Stimulated activated CD8-positive, alpha-beta memory T cell treated with anti-CD3 and anti-CD28 coated beads, Interleukin-12 subunit alpha, Interleukin-12 subunit beta, amount 100 ng/mL, for 4 hours (primary cell): ENCODE results near the gene MFAP3L.
"Not testable (repeated sequence)": the region's sequence is repeated elsewhere in the genome, so short reads cannot be mapped to it uniquely, and the experiment has no call there.

Experiments used
- DNase-seq: peaks from one replicate; pipeline ENCODE4 v3.0.0-alpha.2; 2020; ENCODE audit warnings: low read depth

Gene MFAP3L

DNA sequence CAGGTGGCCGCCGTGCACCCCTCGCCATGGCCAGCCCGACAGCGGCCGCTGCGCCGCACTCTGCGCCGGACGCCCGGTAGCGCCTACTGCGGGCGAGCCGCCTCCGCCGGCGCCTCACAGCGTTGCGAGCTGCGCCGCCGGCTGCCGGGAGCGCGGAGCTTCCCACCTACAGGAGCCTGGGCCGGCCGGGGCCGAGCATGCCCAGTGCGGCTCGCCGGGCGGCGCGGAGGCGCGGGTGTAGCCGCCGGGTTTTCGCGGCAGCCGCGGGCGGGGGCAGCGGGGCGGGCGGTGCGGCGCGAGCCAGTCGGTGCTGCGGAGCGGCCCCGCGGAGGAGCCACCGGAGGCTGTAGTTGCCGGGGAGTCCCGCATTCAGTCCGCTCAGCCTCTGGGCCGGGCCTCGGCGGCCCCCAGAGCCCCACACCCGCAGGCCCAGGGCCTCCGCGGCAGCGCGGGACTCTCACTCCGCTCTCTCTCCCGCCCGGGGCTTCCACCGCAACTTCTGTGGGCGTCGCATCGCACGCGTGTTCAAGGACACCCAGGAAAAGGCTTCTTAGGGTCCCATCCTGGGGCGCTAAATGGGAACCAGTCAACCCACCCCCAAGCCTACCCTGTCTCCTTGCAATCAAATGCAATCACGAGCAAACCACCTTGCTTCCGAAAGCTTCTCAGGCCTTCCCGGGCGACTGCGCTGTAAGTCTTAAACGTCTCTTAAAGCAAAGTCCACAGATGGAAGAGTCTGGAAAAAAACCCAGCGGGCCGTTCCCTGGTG, at the start of gene MFAP3L:
Gene MFAP3L (minus strand): TSS at position 143 of the 769 bp plus-strand sequence. CDS start 20,518 bp downstream, outside the sequence.
- DNase-seq, result peak; percentile 77

DNA sequence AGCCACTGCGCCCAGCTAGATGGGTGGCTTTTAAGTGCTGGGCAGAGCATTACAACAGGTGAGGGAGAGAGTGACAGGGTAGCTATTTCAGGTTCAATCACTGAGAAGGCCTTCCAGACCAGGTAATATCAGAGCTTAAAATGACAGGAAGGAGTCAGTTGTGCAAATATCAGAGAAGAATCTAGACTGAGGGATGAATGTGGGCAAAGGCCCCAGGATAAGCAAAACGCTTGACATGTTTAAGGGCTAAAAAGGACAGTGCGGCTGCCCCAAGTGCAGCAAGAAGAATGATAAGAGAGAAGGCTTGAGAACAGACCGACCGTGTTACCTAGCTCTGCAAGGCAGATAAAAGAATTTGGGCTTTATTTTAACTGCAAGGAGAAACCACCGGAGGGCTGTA, 45.0 kb upstream of the MFAP3L start:
- DNase-seq, result no peak

DNA sequence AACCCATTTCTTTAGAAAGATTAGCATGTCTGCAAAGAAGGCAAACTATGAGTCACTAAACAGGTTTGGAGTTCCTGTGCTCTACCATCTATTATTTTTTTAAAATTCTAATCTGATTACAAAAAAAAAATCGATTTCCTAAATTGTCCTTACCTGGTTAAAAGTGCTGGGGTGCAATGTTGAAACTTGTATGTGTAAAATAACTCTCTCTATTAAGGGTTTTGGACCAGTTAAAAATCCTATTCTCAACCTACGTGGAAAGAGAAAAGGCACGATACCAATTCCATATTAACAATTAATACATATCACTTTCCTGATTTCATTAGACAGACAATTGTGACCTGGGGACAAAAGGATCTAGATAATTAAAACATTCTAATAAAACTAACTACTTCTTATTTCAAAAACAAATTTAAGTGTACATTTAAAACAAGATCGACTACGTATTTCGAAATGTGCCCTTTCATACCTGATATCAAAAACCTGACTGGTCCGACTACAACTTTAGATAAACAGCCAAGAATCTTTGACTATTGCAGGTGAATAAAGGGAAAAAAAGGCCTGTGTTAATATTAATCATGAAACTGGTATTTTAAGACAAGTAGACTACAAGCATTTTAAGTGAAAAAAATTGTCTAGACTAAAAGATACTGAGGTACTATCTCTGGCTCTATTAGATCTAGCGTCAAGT, 42.4 kb upstream of the MFAP3L start:
- DNase-seq, result no peak

DNA sequence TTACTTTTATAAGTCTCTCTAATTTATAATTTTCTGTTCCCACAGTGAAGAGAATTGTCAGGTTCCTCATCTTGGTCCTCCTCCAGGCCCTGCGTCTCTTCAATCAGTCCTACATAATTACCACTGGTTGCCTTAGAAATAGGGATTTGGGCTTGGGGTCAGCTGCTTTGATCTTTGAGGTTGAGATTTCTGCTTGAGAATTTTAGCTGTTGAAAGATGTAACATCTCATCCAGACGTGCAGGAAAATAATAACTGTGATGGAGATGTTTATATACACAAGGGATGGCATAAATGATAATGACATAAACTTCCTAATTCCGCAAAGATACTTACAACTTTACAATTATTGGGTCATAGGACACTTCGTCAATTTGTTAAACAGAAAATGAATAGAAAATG, 33.2 kb upstream of the MFAP3L start:
- DNase-seq, result no peak

DNA sequence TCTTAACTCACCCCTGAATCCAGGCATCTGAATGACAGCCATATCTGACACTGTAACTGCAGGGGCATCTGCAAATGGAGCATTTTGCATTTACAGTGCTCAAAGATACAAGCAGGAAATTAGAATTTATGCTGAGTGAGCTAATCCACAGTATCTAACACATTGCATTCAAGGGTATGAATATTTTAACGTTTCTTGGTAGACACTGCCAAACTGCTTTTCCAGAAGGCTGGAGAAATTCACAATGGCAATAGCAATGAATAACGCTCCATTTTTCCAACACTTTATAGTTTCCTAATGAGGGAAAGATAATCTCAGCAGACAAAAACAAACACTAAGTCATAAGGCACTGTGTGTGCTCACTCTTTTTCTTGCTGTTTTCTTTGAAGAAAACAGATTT, 32.6 kb upstream of the MFAP3L start:
- no peak for DNase-seq

DNA sequence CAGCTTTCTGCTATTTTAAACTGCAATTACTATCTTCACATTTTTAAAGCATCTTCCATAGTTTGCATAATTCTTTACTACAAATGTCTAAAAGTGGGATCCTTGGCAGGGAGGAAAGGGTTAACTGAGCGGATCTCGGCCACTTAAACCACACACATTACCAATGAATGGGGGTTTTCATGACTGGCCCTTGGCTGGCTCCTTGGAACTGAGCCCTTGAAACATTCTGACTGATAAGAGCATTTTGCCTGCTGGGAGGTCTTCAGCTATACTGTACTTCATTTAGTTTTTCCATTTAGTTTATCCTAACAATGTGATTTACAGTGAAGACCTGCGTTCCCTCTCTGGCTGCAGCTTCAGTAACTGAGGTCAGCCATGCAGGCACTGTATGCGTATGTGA, 31.7 kb upstream of the MFAP3L start:
- no peak for DNase-seq

DNA sequence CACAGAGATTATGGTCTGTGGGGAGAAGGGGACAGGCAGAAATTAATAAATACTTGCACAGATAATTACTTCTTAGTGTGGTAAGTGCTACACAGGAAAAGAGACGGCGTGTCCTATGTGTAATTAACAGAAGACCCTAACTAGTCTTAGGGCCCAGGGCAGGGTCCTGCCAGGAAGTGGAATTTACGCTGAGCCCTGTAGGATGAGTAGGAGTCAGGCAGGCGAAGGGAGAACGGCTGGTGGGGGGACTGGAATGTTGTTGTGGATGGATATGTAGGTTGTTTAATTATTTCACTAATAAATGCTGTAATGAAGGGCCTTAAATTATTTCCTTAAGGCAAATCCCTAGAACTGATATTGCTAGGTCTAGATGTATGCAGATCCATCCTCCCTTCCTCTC, 26.7 kb upstream of the MFAP3L start:
- DNase-seq, result no peak

DNA sequence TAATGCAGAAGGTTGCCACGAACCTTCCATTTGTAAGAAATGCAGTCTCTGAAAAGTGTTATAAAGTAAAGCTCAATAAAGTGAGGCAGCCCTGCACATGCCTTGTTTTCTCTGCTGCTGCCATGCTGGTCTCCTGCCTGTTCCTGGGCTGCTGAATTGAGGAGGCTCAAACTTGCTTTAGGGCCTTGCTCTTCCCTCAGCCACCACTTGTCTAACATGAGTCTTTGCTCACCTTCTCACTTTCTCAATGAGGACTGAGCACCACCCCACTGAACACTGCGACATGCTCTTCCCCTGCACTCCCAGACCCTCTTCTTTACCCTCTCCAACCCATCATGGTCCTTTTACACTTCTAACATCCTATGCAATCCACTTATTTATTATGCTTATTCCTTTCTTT, 25.2 kb upstream of the MFAP3L start:
- no peak for DNase-seq

DNA sequence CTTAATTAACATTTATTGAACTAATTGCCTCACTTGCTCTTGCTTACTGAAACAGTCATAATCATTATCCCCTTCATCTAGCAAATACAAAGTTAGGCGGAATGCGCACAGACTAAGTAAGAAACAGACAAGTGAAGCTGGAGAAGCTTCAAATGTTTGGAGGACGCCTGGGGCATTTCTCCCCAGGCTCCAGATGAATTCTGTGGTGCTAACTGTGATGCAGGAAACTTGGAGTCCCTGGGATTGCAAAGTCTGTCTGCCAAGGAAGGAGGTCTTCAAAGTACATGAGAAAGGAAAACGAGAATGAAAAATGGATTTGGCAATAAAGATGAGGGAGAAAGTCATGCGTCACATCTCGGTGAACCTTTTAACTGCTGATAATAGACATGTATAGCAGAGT, 23.6 kb upstream of the MFAP3L start:
- no peak for DNase-seq

DNA sequence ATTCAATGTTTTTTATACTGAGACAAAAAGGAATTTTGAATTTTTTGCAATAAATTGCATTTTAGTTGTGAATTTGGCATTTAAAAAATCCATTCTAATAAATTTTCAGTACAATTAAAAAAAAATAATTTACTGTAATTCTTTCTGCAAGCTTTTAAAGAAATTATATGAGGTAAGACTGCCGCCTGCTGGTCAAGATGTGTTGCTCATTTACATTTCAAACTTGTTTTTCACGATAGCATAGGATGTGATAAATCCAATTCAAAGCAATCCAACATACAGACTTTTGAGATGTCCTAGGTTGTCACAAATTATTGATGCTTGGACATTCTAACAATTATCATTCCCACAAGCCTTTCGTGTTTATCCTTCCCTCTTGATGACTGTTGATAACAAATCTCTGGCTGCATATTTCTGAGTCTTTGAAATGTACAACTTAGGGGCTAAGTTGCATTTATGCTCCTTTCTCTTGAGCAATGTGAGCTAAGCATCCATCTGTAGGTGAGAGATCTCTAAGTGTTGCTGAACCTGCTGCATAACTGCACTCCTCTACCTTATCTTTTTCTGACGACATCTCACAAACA, 21.7 kb upstream of the MFAP3L start:
- DNase-seq, result no peak

DNA sequence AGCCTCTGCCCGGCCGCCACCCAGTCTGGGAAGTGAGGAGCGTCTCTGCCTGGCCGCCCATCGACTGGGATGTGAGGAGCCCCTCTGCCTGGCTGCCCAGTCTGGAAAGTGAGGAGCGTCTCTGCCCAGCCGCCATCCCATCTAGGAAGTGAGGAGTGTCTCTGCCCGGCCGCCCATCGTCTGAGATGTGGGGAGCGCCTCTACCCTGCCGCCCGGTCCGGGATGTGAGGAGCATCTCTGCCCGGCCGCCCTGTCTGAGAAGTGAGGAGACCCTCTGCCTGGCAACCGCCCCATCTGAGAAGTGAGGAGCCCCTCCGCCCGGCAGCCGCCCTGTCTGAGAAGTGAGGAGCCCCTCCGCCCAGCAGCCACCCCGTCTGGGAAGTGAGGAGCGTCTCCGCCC, 20.0 kb upstream of the MFAP3L start:
- not testable (repeated sequence) for DNase-seq

DNA sequence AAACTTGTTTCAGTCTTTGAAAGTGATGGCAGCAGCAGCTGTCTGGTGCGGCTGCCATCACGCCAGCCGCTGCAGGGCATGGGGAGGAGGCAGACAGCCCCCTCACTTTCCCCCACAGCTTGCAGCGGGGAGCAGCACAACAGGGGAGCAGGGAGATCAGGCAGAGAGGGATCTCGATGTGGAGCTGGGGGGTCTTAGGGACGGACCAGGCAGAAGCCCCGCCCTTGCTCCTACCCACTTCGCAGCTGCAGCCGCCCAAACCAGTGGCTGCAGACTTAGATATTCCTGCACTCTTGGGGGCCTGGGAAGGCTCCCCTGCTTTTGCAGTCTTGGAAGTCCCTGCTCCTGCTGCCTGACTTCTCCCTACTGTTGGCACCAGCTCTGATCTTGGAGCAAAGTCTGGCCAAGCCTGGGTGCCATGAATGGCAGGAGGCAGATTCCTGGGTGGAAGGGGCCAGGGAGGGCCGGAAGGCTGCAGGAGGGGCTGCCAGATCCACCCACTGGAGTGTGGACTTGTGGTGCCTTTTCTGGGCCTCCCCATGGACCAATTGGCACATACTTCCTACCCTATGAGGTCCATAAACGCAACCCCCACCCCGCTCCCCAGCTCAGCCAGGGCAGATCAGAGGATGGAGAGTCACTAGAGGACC, 14.0 kb upstream of the MFAP3L start:
- DNase-seq, result no peak

DNA sequence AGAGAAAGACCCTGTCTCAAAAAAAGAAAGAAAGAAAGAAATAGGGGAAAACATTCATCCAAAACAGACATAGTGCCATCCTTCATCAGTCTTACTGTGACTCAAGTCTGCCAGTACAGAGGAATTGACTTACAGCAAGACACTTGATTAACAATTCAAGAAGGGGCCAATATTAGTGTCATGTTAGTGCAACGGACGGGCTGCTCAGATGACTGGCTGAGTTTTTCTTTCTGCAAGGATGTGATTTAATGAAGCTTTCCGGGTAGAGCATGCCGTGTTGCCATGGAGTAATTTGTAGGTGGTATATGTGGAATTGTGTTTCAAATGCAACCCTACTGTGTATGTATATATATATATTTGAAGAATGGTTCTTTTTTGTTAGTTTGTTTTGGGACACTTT, 12.6 kb upstream of the MFAP3L start:
- no peak for DNase-seq

DNA sequence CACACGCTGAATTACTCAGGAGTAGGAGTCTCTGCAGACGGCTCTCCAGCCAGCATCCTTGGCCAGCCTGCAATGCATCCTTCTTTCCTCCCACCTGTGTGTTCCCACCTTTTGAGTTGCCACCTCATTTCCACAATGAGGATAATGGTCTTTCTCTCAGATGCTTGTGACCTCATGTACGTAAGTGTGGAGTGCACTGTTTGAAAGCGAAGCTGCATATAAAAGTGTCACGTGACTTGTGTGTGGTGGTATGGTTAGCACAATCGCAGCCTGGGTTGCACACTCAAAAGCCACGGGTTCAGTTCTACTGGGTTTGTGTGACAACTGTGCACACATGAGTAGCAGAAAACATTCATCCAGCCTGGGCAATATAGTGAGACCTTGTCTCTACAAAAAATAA, 12.0 kb upstream of the MFAP3L start:
- DNase-seq, result no peak

DNA sequence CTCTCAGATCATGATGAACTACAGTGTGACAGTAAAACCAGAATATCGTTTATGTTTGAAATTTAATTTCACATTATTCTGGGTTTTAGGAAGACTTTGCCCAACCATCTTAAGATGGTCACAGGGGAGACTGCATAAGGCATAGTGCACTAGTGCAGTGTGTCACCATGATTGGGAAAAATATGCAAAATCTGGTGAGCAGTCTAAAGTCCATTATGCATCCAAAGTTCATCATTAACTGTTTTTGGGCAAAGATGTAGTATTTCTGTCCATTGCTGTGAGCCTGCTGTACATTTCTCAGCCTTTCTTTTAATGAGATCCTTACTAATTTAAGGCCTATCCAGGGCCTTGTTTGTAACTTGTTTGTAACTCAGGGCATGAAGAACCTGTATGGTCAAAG, 11.3 kb upstream of the MFAP3L start:
- DNase-seq, result no peak

DNA sequence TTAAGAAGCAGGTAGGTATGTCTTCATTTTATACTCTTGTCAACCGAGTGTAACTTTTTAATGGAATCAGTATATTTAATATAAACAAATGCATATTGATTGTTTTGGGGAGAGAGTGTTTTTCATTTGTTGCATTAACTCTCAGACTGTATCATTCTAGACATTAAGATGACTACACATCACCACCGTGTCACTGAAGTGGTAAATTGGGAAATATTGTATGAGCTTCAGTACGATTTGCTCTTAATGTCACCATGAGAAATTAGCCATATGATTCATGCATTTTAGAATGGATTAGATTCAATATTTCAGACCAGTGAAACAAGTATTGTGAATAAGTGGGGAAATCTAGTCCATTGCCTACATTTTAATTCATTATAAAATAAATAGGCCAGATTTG, 9.7 kb upstream of the MFAP3L start:
- no peak for DNase-seq

DNA sequence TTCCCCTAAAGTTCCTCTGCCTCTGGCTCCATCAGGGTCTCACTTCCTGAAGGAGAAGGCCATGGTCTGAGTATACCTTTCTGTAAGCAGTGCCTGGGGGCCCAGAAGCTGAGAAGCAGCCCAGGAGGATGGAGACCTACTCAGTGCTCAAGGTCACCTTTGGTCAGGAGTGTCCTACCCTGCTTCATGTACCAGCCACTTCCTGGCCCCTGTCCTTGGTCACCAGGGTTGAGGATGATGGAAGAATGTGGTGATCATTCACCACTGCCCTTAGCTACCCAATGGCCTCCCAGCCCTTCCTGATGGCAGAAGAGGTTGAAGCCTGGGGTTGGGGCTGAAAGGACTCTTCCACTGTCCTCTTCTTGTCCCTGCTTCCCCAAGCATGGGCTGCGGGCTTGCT, 9.0 kb upstream of the MFAP3L start:
- DNase-seq, result no peak

DNA sequence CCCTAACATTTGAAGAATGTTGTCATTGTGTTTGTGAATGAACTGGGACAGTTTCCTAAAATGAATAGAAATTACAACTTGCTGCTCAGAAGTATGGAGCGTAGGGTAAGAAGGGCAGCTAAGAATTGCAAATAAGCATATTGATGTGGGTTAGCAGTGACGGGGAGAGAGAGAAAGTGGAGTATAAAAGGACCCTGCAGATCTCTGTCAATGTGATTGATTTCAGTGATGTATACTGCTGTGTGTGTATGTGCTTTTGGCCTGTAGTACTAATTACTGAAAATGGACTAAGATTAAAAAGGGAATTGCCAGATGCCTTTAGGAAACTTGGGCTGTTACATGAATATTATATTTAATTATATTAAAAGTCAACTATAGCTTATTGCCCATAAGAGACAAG, 7.8 kb upstream of the MFAP3L start:
- no peak for DNase-seq

DNA sequence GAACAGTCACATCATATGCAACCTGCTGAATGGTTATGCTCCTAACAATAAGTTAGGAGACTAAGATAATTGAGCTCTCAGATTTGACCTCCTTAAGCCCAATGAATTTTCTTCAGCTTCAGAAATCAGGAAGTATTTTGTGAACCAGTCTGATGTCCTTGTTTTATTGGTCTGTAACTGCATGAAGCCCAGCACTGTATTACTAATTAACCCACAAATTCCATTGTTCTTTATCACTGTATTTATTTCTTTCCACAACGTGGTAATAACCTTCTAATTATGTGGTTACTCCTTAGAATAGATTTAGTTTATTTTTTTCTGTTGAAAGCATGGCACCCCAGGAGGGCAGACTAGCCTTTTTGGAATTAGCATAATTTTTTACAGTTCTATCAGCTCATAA, 3.9 kb upstream of the MFAP3L start:
- no peak for DNase-seq

DNA sequence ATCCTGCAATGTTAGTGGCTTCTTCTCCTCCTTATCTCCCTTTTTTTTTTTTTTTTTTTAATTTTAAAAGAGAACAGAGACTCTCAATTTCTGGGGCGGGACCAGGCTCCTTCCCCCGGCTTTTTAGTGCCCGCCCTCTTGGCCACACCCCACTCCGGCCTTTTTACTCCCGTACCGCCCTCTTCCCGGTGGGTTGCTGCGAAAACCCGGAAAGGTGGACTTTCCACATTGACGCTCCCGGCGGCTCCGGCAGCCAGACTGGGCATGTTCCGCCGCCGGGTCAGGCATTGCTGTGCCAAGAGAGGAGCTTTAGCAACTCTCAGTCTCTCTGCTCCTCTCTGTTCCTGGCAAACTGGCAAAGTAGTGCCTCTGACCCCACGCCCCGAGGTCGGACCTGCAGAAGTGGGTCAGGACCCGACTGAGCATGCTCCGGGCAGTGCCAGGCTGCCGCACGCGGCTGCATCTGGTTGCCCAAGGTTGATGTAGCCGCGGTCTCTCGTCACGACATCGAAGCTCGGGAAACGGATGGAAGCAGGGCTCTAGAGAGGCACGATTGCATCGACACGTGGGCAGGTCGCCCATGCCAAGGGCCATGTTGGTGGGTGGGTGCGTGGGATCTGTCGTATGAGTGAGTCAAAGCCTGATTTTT, 1.1 kb upstream of the MFAP3L start:
- DNase-seq, result peak; percentile 73

DNA sequence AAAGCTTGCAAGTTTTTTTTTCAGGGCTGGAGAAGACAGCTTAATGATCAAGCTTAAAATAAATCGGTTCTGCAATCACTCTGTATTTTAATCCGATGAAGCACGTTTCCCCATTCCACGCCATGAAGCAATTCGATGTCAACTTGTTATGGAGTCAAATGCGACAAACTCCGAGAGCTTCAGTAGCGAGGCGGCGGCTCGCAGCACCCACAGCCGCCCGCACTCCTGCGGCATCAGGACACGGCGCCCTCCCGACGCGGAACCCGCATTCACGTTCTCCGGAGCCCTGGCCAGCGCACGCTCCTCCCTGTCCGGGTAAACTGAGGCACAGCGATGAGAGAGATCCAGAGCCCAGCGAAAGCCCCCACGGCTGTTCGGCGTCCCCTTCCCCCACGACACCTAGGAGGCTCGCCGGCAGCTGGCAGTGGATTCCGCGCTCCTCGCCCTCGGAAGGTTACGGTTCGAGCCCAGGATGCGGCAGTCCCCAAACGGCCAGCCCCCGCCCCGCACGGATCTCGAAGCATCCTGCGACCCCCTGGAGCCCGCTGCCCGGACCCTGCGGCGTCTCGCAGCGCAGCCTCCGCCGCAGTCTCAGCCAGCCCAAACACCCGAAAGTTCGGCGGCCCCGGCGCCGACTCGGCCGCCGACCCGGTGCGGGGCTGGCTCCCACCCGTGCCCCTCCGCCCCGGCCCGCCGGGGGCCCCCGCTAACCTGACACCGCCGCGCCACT, 507 bp downstream of the MFAP3L start:
- no peak for DNase-seq

DNA sequence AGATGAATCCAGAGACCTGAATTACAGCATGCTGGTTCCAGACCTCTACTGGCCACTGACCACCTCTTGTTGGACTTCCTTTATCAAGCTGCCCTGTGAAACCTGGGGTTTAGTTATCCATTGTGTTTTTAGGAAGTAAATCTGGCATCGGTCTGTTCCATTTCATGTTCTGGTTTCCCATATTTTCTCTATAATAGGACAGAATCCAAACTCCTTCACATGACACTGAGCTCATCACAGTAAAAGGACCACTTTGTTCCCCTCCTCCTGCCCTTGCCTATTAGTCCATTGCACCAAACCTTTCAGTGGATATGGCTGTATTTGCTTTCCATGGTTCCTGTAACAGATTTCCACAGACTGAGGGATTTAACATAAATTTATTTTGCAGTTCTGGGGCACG, 4.0 kb downstream of the MFAP3L start:
- no peak for DNase-seq
